Activated CD8-positive, alpha-beta memory T cell treated with anti-CD3 and anti-CD28 coated beads for 36 hours (primary cell): ENCODE data around the gene PARK7. TPM values are rescaled to one million over a fixed set of nuclear protein-coding genes. Genes with fewer than 3 reads are reported as not detected.

Source experiments
- CTCF ChIA-PET: fragments of 350-600 bp; sonication (Branson Sonifier 250); formaldehyde crosslinking; loops from one replicate; lab custom pipeline; 2021; ENCODE audit warnings: antibody characterized with exemption; lab: Charles Lee
- POLR2A ChIA-PET: fragments of 350-600 bp; sonication (Branson Sonifier 250); formaldehyde crosslinking; loops from one replicate; lab custom pipeline; 2021; ENCODE audit warnings: antibody characterized with exemption; lab: Charles Lee
- total RNA-seq, 2 experiments: library from RNA; stranded (reverse); gene quantifications; one replicate each; pipeline ENCODE4 v1.2.3, GENCODE V29; 2021

The PARK7 gene
- total RNA-seq, 2 experiments from 2014 or later = 605 to 606 TPM

- ChIA-PET CTCF (interaction anchor here (2.2 kb wide), 1 partner anchor 11 kb away, joined by 6 read pairs; no protein-coding TSS in a partner anchor), POLR2A (no interaction called here)
These were observed 3.0 kb downstream of the PARK7 start for GRCh38 chr1:7964476-7964875.

GRCh38 chr1:7967196-7967595, 5.7 kb downstream of the PARK7 start:
- CTCF ChIA-PET = no interaction called here

GRCh38 chr1:7967651-7968050, 6.1 kb downstream of the PARK7 start:
- ChIA-PET CTCF (no interaction called here), POLR2A (interaction anchor here (1.0 kb wide), 1 partner anchor 52 kb away, joined by 6 read pairs; no protein-coding TSS in a partner anchor)

More at GRCh38 chr1:7967196-7967595, 5.7 kb downstream of the PARK7 start:
- POLR2A ChIA-PET = interaction anchor here (1.0 kb wide), 1 partner anchor 52 kb away, joined by 6 read pairs; no protein-coding TSS in a partner anchor

GRCh38 chr1:7970246-7970645, 8.7 kb downstream of the PARK7 start:
- ChIA-PET POLR2A (no interaction called here), CTCF (interaction anchor here (0.9 kb wide), 1 partner anchor 300 kb away, joined by 3 read pairs; no protein-coding TSS in a partner anchor)

- CTCF ChIA-PET = interaction anchor here (0.5 to 0.9 kb wide), 2 partner anchors 67 to 301 kb away, joined by 3 read pairs; no protein-coding TSS in a partner anchor
- POLR2A ChIA-PET = no interaction called here
These were observed 9.5 kb downstream of the PARK7 start for GRCh38 chr1:7971024-7971423.

GRCh38 chr1:7972285-7972684, 10.8 kb downstream of the PARK7 start:
- ChIA-PET CTCF (interaction anchor here (1.4 kb wide), 1 partner anchor 10 kb away, joined by 4 read pairs; no protein-coding TSS in a partner anchor), POLR2A (no interaction called here)

GRCh38 chr1:7973086-7973485, 11.6 kb downstream of the PARK7 start:
- CTCF ChIA-PET = interaction anchor here (0.7 to 1.4 kb wide), 2 partner anchors 9 to 767 kb away, joined by 3 to 4 read pairs; no protein-coding TSS in a partner anchor
- POLR2A ChIA-PET = no interaction called here

GRCh38 chr1:7975212-7975865, 13.8 kb downstream of the PARK7 start:
- ChIA-PET CTCF (interaction anchor here (0.6 to 1.7 kb wide), 12 partner anchors 8 to 374 kb away, joined by 3 to 6 read pairs (median 3); partner anchors contain the start of gene TNFRSF9), POLR2A (interaction anchor here (0.6 to 0.8 kb wide), 4 partner anchors 9 to 179 kb away, joined by 3 to 5 read pairs (median 4); no protein-coding TSS in a partner anchor)

GRCh38 chr1:7980984-7981383, 19.5 kb downstream of the PARK7 start:
- POLR2A ChIA-PET = interaction anchor here (0.6 kb wide), 1 partner anchor 781 kb away, joined by 3 read pairs; no protein-coding TSS in a partner anchor

GRCh38 chr1:7983086-7983778, 21.7 kb downstream of the PARK7 start:
- POLR2A ChIA-PET = no interaction called here

More at GRCh38 chr1:7980984-7981383, 19.5 kb downstream of the PARK7 start:
- CTCF ChIA-PET = interaction anchor here (0.7 kb wide), 3 partner anchors 9 to 872 kb away, joined by 3 to 5 read pairs (median 4); no protein-coding TSS in a partner anchor

GRCh38 chr1:7984811-7985210, 23.3 kb downstream of the PARK7 start:
- ChIA-PET POLR2A (no interaction called here), CTCF (interaction anchor here (0.9 to 1.8 kb wide), 3 partner anchors 19 to 46 kb away, joined by 3 to 4 read pairs (median 3); no protein-coding TSS in a partner anchor)

More at GRCh38 chr1:7983086-7983778, 21.7 kb downstream of the PARK7 start:
- CTCF ChIA-PET = interaction anchor here (0.5 to 1.8 kb wide), 8 partner anchors 8 to 333 kb away, joined by 3 to 4 read pairs (median 4); no protein-coding TSS in a partner anchor

GRCh38 chr1:7985851-7986612, 24.5 kb downstream of the PARK7 start:
- ChIA-PET CTCF (interaction anchor here (1.5 kb wide), 1 partner anchor 29 kb away, joined by 3 read pairs; no protein-coding TSS in a partner anchor), POLR2A (interaction anchor here (0.5 kb wide), 1 partner anchor 37 kb away, joined by 3 read pairs; no protein-coding TSS in a partner anchor)

GRCh38 chr1:7987528-7987927, 26.0 kb downstream of the PARK7 start:
- ChIA-PET POLR2A (no interaction called here), CTCF (interaction anchor here (2.2 kb wide), 1 partner anchor 28 kb away, joined by 6 read pairs; no protein-coding TSS in a partner anchor)

GRCh38 chr1:7988576-7988975, 27.1 kb downstream of the PARK7 start:
- ChIA-PET POLR2A (no interaction called here), CTCF (interaction anchor here (0.7 to 2.2 kb wide), 2 partner anchors 27 to 736 kb away, joined by 4 to 6 read pairs; no protein-coding TSS in a partner anchor)

GRCh38 chr1:7989762-7990428, 28.4 kb downstream of the PARK7 start:
- CTCF ChIA-PET = interaction anchor here (0.6 to 1.0 kb wide), 2 partner anchors 9 kb away, joined by 3 to 5 read pairs; no protein-coding TSS in a partner anchor
- POLR2A ChIA-PET = interaction anchor here (0.6 kb wide), 1 partner anchor 343 kb away, joined by 5 read pairs; no protein-coding TSS in a partner anchor

- ChIA-PET POLR2A (no interaction called here), CTCF (no interaction called here)
These were observed 30.3 kb downstream of the PARK7 start for GRCh38 chr1:7991504-7992440.

GRCh38 chr1:7992885-7993284, 31.4 kb downstream of the PARK7 start:
- CTCF ChIA-PET = no interaction called here
- POLR2A ChIA-PET = interaction anchor here (0.7 kb wide), 1 partner anchor 258 kb away, joined by 3 read pairs; no protein-coding TSS in a partner anchor
